ENCODE results near the gene PIH1D1. TPM values are rescaled to one million over a fixed set of nuclear protein-coding genes. Genes with fewer than 3 reads are reported as not detected.

The PIH1D1 gene
- total RNA-seq, result 69.4 and 70.3 TPM in 2 replicates

GRCh38 chr19:49451430-49452181 is at the start of gene PIH1D1:
TSS of gene PIH1D1 (minus strand) at chr19:49451814. CDS start at chr19:49451574, 240 bp downstream.

DNA sequence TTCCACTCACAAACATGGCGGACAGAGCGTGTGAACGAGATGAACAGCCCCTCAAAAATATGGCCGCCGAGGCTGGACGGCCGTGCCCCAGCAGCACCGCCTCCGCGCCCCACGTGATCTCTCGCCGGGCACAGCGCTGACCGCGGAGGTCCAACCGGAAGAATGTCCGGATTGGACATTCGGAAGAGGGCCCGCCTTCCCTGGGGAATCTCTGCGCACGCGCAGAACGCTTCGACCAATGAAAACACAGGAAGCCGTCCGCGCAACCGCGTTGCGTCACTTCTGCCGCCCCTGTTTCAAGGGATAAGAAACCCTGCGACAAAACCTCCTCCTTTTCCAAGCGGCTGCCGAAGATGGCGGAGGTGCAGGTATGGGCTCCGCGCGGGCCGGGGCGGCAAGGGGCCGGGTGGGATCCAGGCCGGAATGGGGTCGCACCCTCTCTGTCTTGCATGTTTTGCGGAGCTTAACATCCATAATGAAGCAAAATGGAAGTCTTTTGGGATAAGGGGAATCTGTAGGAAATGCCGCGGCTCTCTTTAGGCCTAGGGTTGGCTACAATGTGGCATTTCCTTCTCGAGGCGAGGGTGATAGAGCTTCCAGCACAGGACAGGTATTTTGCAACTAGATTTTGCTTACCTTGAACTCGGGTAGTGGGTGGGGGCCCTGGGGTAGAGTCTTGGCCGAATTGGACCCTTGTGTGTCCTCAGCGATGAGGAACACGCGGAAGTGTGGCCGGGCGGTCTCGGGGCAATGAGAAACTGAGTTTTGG is 35.8 kb upstream of the PIH1D1 start, which contains the start of gene RPL13A:
Gene RPL13A (plus strand): TSS at position 332 of the 769 bp plus-strand sequence. CDS start 22 bp downstream, at position 354.

DNA sequence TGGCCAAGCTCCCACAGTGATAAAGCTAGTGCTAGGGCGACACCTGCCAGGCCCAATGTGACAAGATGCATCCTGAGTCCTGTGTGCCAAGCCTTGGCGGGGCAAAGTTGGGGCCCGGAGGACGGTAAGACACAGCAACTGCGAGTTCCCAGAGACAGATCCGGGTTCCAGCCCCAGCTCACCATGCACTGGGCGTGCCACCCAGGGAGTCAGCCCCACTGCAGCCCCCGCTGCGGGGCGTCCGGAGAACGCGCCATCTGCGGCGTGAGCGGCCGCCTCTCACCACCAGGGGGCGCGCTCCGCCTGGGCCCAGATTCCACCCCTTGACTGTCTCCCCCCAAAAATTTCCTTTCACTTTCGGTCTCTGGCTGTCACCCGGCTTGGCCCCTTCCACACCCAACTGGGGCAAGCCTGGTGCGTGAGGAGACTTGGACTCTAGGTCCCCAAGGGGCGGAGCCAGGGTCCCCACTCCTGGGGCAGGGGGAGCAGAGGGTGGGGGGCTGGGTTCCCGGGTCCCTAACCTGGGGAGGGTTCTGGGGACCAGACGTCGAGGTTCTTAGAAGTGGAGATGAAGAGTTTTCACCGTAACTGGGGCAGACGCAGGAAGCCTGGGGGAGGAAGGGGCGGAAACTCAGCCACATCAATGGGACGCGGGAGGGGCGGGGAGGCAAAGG is 22.4 kb upstream of the PIH1D1 start, which contains the start of gene FLT3LG:
Gene FLT3LG (plus strand): TSS at position 348 of the 674 bp plus-strand sequence. CDS start 425 bp downstream, outside the sequence.

DNA sequence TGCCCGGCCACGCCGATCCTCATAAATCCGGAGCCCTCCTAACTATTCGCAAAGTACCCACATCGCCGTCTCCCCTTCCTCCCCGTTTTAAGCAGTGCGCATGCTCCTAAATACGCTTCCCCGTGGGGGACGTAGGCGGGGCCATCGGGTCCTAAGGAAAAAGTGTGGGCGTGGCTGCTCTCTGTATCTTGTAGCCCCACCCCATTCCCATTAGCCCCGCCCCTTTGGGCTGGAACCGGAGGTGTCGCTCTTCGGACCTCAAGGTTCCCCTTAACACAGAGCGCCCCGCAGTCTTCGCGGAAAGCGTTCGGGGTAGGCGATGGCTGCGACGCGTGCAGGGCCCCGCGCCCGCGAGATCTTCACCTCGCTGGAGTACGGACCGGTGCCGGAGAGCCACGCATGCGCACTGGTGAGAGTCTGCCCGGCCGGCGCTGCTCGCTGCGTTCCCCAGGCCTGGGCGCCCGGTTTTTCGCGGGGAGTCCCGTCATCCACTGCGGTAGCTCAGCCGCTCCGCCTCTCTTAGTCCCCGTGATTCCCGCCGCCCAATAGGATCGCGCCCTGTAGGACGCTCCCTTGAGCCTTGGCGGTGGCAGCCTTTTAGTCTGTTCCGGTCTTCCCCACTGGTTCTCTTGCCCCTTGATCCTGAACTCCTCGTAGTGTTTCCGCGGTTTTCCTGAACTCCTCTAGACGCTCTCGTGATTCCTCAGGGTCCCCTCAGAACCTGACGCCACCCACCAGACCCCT is 1.6 kb upstream of the PIH1D1 start, which contains the start of gene ALDH16A1:
Gene ALDH16A1 (plus strand): TSS at position 213 of the 744 bp plus-strand sequence. CDS start 107 bp downstream, at position 320.

DNA sequence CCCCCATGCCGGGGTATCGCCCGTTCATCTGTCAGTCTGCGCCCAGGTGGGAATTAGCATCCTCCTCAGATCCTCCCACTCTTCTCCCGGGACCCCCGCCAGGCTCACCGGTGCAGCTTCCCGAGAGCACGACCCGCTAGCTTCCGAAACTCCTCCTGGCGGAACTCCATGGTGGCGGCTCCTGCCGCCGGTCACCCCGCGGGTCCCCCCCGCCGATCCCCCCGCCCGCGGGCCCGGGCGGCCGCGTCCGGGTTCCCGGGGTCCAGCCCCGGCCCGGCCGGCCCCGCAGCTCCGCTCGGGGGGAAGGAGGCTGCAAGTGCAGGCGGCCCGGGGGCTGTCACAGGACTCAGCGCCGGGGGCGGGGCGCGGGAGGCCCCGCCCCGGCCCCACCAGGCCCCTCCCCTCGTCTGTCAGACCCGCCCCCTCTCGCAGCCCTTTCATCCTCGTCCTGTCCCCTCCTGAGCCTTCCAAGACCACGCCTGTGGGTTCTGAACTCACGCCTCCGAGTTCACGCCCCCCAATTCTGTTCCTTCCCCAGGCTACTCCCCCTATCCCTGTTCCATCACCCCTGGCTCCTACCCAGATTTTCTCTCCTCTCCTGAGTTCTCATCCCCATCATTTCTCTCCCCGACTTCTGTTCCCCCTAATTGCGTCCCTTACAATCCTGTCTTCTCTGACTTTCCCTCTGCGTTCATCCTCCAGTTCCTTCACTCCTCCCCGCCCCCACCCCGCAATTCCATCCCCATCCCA is 10.2 kb downstream of the PIH1D1 start, which contains the start of gene SLC17A7:
Gene SLC17A7 (minus strand): TSS at position 318 of the 750 bp plus-strand sequence. CDS start 148 bp downstream, at position 170.

GRCh38 chr19:49425178-49425577 is 26.4 kb downstream of the PIH1D1 start, which contains the start of gene GFY:
TSS of gene GFY (plus strand) at chr19:49425388. CDS start at chr19:49426431, 1,043 bp downstream.

DNA sequence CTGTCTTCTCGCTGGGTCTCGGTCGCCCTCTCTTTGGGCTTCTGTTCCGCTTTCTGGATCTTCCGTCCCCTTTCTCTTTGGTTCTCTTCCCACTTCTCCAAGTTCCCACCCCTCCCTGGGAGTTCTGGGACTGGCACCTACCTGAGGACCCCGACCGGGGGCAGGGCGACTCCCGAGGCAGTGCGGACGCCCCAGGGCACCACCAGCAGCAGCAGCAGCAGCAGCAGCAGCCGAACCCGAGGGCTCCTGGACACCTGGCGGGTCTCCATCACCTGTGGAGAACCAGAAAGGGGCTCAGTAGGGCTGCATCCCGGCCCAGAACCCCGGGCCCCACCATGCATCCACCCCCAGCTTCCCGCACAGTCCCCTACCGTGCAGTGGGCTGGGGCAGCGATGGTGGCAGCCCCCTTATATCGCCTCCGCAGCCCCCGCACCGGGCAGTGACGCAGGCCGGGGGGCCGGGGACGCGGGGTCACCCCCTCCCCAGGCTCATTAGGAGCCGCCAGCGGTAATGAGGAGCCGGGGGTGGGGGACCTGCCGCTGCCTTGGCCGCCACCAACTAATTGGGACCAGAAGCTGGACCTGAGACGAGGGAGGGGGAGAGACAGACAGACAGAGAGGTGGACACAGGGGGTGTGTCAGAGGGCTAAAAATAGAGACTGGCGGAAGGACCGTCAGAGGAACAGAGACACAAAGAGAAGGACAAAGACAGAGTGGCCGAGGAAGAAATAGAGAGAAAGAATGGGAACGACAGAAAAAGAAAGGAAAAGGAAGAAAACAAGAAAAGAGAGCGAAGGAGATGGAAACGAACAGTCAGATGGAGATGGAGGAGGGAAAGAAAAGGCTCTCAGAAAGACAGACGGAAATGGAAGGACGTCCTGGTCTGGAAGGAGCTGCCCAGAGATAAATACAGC is 28.3 kb downstream of the PIH1D1 start, which contains the start of gene PTH2:
Gene PTH2 (minus strand): TSS at position 371 of the 914 bp plus-strand sequence. CDS start 102 bp downstream, at position 269.

Other genes with a start within 250 kb of the PIH1D1 start
- 0.21 TPM in 1 of 2 replicates, not detected in the other for gene SLC6A16, start 126.6 kb downstream of the PIH1D1 start, total RNA-seq
- not detected in 2 replicates for gene CD37, start 116.4 kb downstream of the PIH1D1 start, total RNA-seq
- gene TEAD2, start 89.4 kb downstream of the PIH1D1 start, total RNA-seq, result 7.2 and 21.9 TPM in 2 replicates
- 0.14 and 0.34 TPM in 2 replicates for gene DKKL1, start 87.9 kb downstream of the PIH1D1 start, total RNA-seq
- gene KASH5, start 63.6 kb downstream of the PIH1D1 start, total RNA-seq, result not detected in 2 replicates
- not detected in 2 replicates for gene PTH2, start 28.4 kb downstream of the PIH1D1 start, total RNA-seq
- not detected in 2 replicates for gene GFY, start 26.4 kb downstream of the PIH1D1 start, total RNA-seq
- 0.21 TPM in 1 of 2 replicates, not detected in the other for gene SLC17A7, start 10.3 kb downstream of the PIH1D1 start, total RNA-seq
- 17.7 and 27.3 TPM in 2 replicates for gene ALDH16A1, start 1.4 kb upstream of the PIH1D1 start, total RNA-seq
- gene FLT3LG, start 22.4 kb upstream of the PIH1D1 start, total RNA-seq, result 0.34 and 1.00 TPM in 2 replicates
- gene RPL13A, start 35.8 kb upstream of the PIH1D1 start, total RNA-seq, result 2,080 and 4,704 TPM in 2 replicates
- 1,866 and 3,662 TPM in 2 replicates for gene RPS11, start 44.6 kb upstream of the PIH1D1 start, total RNA-seq
- 10.8 and 13.0 TPM in 2 replicates for gene FCGRT, start 60.8 kb upstream of the PIH1D1 start, total RNA-seq
- 0.34 and 0.43 TPM in 2 replicates for gene RCN3, start 76.2 kb upstream of the PIH1D1 start, total RNA-seq
- gene NOSIP, start 128.7 kb upstream of the PIH1D1 start, total RNA-seq, result 28.1 and 57.8 TPM in 2 replicates
- 5.4 and 7.9 TPM in 2 replicates for gene PRRG2, start 129.5 kb upstream of the PIH1D1 start, total RNA-seq
- 1.4 and 7.8 TPM in 2 replicates for gene PRR12, start 139.4 kb upstream of the PIH1D1 start, total RNA-seq
- gene RRAS, start 188.3 kb upstream of the PIH1D1 start, total RNA-seq, result 32.1 and 44.4 TPM in 2 replicates
- gene SCAF1, start 190.4 kb upstream of the PIH1D1 start, total RNA-seq, result 11.6 and 31.3 TPM in 2 replicates
- gene IRF3, start 214.0 kb upstream of the PIH1D1 start, total RNA-seq, result 104 and 109 TPM in 2 replicates
- 2.7 and 4.4 TPM in 2 replicates for gene BCL2L12, start 214.1 kb upstream of the PIH1D1 start, total RNA-seq
- 266 and 394 TPM in 2 replicates for gene PRMT1, start 225.5 kb upstream of the PIH1D1 start, total RNA-seq
- under 0.01 and 0.78 TPM in 2 replicates for gene ADM5, start 237.8 kb upstream of the PIH1D1 start, total RNA-seq
- gene CPT1C, start 239.3 kb upstream of the PIH1D1 start, total RNA-seq, result 0.21 and 0.34 TPM in 2 replicates